Neuronal stem cell (in vitro differentiated cells): ENCODE measurements around the gene CSGALNACT2.
A peak's percentile ranks its signal among the peaks of the same experiment; 100 is the strongest.

Source experiments
- DNase-seq: peaks from one replicate; pipeline ENCODE4 v3.0.0-alpha.2; 2013; ENCODE audit warnings: low spot score
- H2AFZ ChIP-seq: one replicate; pipeline ENCODE4 v1.6.1; 2013; ENCODE audit warnings: mild to moderate bottlenecking, low read length, inconsistent platforms
- H2AK5ac ChIP-seq: 2 replicates; pipeline ENCODE4 v1.6.1; 2013; ENCODE audit warnings: low read depth, mild to moderate bottlenecking, inconsistent platforms, low read length, moderate library complexity, mixed read lengths
- H2BK120ac ChIP-seq: 2 replicates; pipeline ENCODE4 v1.6.1; 2013; ENCODE audit warnings: low read depth, mild to moderate bottlenecking, inconsistent platforms, low read length, moderate library complexity, mixed read lengths
- H2BK12ac ChIP-seq: one replicate; pipeline ENCODE4 v1.6.1; 2013; ENCODE audit warnings: low read length, inconsistent platforms
- H2BK15ac ChIP-seq: 2 replicates; pipeline ENCODE4 v1.6.1; 2013; ENCODE audit warnings: mild to moderate bottlenecking, low read length, inconsistent platforms, mixed read lengths
- H2BK5ac ChIP-seq: one replicate; pipeline ENCODE4 v1.6.1; 2013; ENCODE audit warnings: inconsistent platforms, mild to moderate bottlenecking, low read length, moderate library complexity
- H3K14ac ChIP-seq: one replicate; pipeline ENCODE4 v1.6.1; 2013; ENCODE audit warnings: low read length, inconsistent platforms
- H3K18ac ChIP-seq: 2 replicates; pipeline ENCODE4 v1.6.1; 2013; ENCODE audit warnings: low read length, inconsistent platforms
- H3K23ac ChIP-seq: 2 replicates; pipeline ENCODE4 v1.6.1; 2013; ENCODE audit warnings: low read depth, mild to moderate bottlenecking, mixed read lengths, low read length, inconsistent platforms; ENCODE audit not compliant: poor library complexity
- H3K27ac ChIP-seq: replicated peaks from 3 replicates; pipeline ENCODE4 v1.5.1; 2013; ENCODE audit warnings: low read length, inconsistent platforms
- H3K27me3 ChIP-seq, 3 experiments: 2 replicates each; pipeline ENCODE4 v1.6.1; 2013; ENCODE audit warnings: low read length in 3 of 3, mild to moderate bottlenecking in 2 of 3, inconsistent platforms in 1 of 3, low read depth in 1 of 3, mixed read lengths in 1 of 3, moderate library complexity in 1 of 3; ENCODE audit not compliant: control insufficient read depth in 3 of 3, insufficient read depth in 3 of 3
- H3K36me3 ChIP-seq, 2 donors: replicated peaks in 1 of 2; 2 replicates each; pipeline ENCODE4 v1.6.1; 2013; ENCODE audit warnings: low read length in 2 of 2; ENCODE audit not compliant: control insufficient read depth in 2 of 2, insufficient read depth in 2 of 2
- H3K4ac ChIP-seq: 2 replicates; pipeline ENCODE4 v1.6.1; 2013; ENCODE audit warnings: inconsistent platforms, mild to moderate bottlenecking, low read length, moderate library complexity
- H3K4me1 ChIP-seq, 2 donors: 1 replicate in 1 of 2; 2 replicates in 1 of 2; pipeline ENCODE4 v1.6.1; 2013; ENCODE audit warnings: low read length in 2 of 2, low read depth in 1 of 2; ENCODE audit not compliant: control insufficient read depth in 2 of 2, insufficient read depth in 1 of 2
- H3K4me2 ChIP-seq: one replicate; pipeline ENCODE4 v1.6.1; 2013; ENCODE audit warnings: mild to moderate bottlenecking, low read length, inconsistent platforms; ENCODE audit not compliant: insufficient read depth, poor library complexity, severe bottlenecking
- H3K4me3 ChIP-seq, 2 donors: 2 replicates each; pipeline ENCODE4 v1.5.1; 2013; ENCODE audit warnings: low read length in 2 of 2, mild to moderate bottlenecking in 2 of 2, inconsistent platforms in 1 of 2, moderate library complexity in 1 of 2
- H3K79me1 ChIP-seq: one replicate; pipeline ENCODE4 v1.6.1; 2013; ENCODE audit warnings: low read depth, mild to moderate bottlenecking, inconsistent platforms, low read length, moderate library complexity
- H3K9ac ChIP-seq: one replicate; pipeline ENCODE4 v1.6.1; 2013; ENCODE audit warnings: mild to moderate bottlenecking, low read depth, low read length, inconsistent platforms; ENCODE audit not compliant: poor library complexity
- H3K9me3 ChIP-seq, 2 donors: replicated peaks in 1 of 2; 2 replicates each; pipeline versions ENCODE3 to v1.6.1; 2013; ENCODE audit warnings: low read length in 2 of 2, mild to moderate bottlenecking in 2 of 2, inconsistent platforms in 1 of 2, low read depth in 1 of 2, mixed read lengths in 1 of 2, moderate library complexity in 1 of 2; ENCODE audit not compliant: control insufficient read depth in 2 of 2, insufficient read depth in 1 of 2
- H4K8ac ChIP-seq: one replicate; pipeline ENCODE4 v1.6.1; 2013; ENCODE audit warnings: low read depth, mild to moderate bottlenecking, inconsistent platforms, low read length, moderate library complexity
- H4K91ac ChIP-seq: one replicate; pipeline ENCODE4 v1.6.1; 2013; ENCODE audit warnings: low read length, low read depth, mild to moderate bottlenecking, inconsistent platforms; ENCODE audit not compliant: poor library complexity
- WGBS, 2 donors: extraction: QIAGEN DNeasy Blood & Tissue Kit; methylation state at CpG; one replicate each; pipeline ENCODE4 v1.1.7; 2013; ENCODE audit warnings: missing lambda C conversion rate in 2 of 2, mixed read lengths in 1 of 2; ENCODE audit not compliant: insufficient read length in 2 of 2, insufficient replicate concordance in 1 of 2; ENCODE audit errors: extremely low coverage in 2 of 2; 5-methylcytosine and 5-hydroxymethylcytosine counted together

CSGALNACT2 gene

GRCh38 chr10:43204042-43204942 is 66.0 kb downstream of the CSGALNACT2 start:
- H2BK120ac ChIP-seq = no peak overlapping the region
- no CpG with 5 or more reads among the region's 14 CpGs for WGBS, 2 donors
- no peak overlapping the region for H3K4me2 ChIP-seq
- H3K4ac ChIP-seq = no peak overlapping the region
- H2BK15ac ChIP-seq = no peak overlapping the region
- H3K9me3 ChIP-seq = no peaks in the 10 kb centered on the region
- peak overlapping the region; percentile 50 for H3K18ac ChIP-seq
- H3K14ac ChIP-seq = no peak overlapping the region
- DNase-seq = no peak
- H2BK5ac ChIP-seq = no peak overlapping the region
- no peak overlapping the region for H3K27ac ChIP-seq
- peaks cover 0 to 2% of the 10 kb centered on the region in 2 donors for H3K36me3 ChIP-seq
- H3K9ac ChIP-seq = no peak overlapping the region
- peaks cover 0 to 10% of the 10 kb centered on the region in 2 donors for H3K4me1 ChIP-seq
- no peak overlapping the region for H3K4me3 ChIP-seq
- H3K27me3 ChIP-seq = peaks cover 0 to 9% (median 3%) of the 10 kb centered on the region in 3 experiments
- no peaks in the 10 kb centered on the region for H3K79me1 ChIP-seq
- H2BK12ac ChIP-seq = no peak overlapping the region
- no peak overlapping the region for H3K23ac ChIP-seq
- no peak overlapping the region for H2AFZ ChIP-seq
- H4K8ac ChIP-seq = no peak overlapping the region
- no peak overlapping the region for H4K91ac ChIP-seq
- peak overlapping the region; percentile 24 for H2AK5ac ChIP-seq

DNA sequence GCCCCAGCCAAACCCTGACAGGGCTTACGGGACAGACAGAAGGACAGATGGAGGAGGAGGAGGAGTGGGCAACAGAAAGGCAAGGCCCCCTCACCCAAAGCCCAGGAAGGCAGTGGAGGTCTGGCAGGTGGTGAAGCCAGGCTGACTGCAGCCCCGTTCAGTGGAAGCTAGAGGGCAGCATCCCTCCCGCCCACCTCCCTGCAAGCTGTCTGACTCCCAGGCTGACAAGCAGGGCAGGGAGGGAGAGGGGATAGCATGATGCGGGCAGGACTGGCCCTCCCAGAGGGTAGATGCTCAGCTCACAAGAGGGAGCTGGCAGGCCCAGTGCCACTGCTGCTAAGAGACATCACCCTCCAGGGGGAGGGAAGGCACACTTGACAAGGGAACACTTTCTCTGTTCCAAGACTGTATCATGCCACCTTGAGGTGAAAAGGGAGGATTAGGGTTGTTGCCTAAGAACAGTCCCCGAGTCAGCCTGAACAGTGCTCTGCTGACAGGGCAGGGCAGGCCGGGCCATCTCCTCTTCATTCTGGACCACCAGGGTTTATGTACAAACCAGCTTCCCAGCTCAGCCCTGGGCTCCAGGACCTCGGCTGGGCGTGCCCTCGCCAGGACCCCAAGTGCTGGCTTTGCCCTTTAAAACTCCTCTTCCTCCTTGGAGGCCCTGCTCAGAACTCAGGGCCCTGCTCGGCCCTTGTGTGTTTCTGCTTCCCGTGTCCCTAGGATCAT is 66.9 kb downstream of the CSGALNACT2 start:
- Histone ChIP-seq H3K9me3 (no peaks in the 10 kb centered on the region), H3K79me1 (no peaks in the 10 kb centered on the region), H2BK12ac (no peak overlapping the region), H2AFZ (no peak overlapping the region), H2BK15ac (peak overlapping the region; percentile 35), H2BK5ac (no peak overlapping the region), H3K23ac (no peak overlapping the region), H3K4ac (no peak overlapping the region), H3K4me1 (peaks cover 0 to 10% of the 10 kb centered on the region in 2 donors), H4K8ac (no peak overlapping the region), H2AK5ac (peak overlapping the region; percentile 15), H3K9ac (no peak overlapping the region), H3K18ac (peak overlapping the region; percentile 24), H2BK120ac (no peak overlapping the region), H3K14ac (no peak overlapping the region), H3K4me2 (no peak overlapping the region), H3K4me3 (no peak overlapping the region), H3K36me3 (peaks cover 0 to 2% of the 10 kb centered on the region in 2 donors), H3K27me3 (peaks cover 0 to 14% (median 3%) of the 10 kb centered on the region in 3 experiments), H3K27ac (no peak overlapping the region), H4K91ac (no peak overlapping the region)
- no CpG with 5 or more reads among the region's 11 CpGs for WGBS, 2 donors
- peak; percentile 33 for DNase-seq

- H2AK5ac ChIP-seq = peak overlapping the region; percentile 86
- no peak overlapping the region for H2AFZ ChIP-seq
- no peak overlapping the region for H3K4me3 ChIP-seq
- no peak overlapping the region for H3K4me2 ChIP-seq
- H3K9ac ChIP-seq = no peak overlapping the region
- H3K9me3 ChIP-seq = no peaks in the 10 kb centered on the region
- H3K79me1 ChIP-seq = no peaks in the 10 kb centered on the region
- no peak overlapping the region for H2BK12ac ChIP-seq
- H3K36me3 ChIP-seq = no peaks in the 10 kb centered on the region
- H2BK15ac ChIP-seq = peak overlapping the region; percentile 35
- no peak for DNase-seq
- H3K27me3 ChIP-seq = peaks cover 0 to 13% (median 3%) of the 10 kb centered on the region in 3 experiments
- H3K27ac ChIP-seq = no peak overlapping the region
- H3K23ac ChIP-seq = no peak overlapping the region
- no peak overlapping the region for H3K14ac ChIP-seq
- H3K18ac ChIP-seq = peak overlapping the region; percentile 72
- peak overlapping the region; percentile 30 for H4K8ac ChIP-seq
- H3K4me1 ChIP-seq = peaks cover 0 to 12% of the 10 kb centered on the region in 2 donors
- H3K4ac ChIP-seq = no peak overlapping the region
- H2BK120ac ChIP-seq = no peak overlapping the region
- peak overlapping the region; percentile 88 for H2BK5ac ChIP-seq
- H4K91ac ChIP-seq = no peak overlapping the region
- no CpG with 5 or more reads among the region's 20 CpGs for WGBS, 2 donors
These were observed 67.6 kb downstream of the CSGALNACT2 start for GRCh38 chr10:43205681-43206390.
